GM18526 (cell line): ENCODE data around the gene ALOX15.

ENCODE experiments used
- POLR2A ChIP-seq: IDR thresholded peaks from 3 replicates; pipeline ENCODE4 v1.6.1; 2011; ENCODE audit not compliant: insufficient read length; ENCODE audit errors: extremely low read depth

The ALOX15 gene

GRCh38 chr17:4658478-4659305 is 17.2 kb upstream of the ALOX15 start:
- no peak for TF ChIP-seq POLR2A

GRCh38 chr17:4657678-4658077 is 16.2 kb upstream of the ALOX15 start:
- TF ChIP-seq POLR2A: no peak

- no peak for TF ChIP-seq POLR2A
These were observed 11.5 kb upstream of the ALOX15 start for GRCh38 chr17:4652997-4653396.

- TF ChIP-seq POLR2A: no peak
These were observed 7.3 kb upstream of the ALOX15 start for GRCh38 chr17:4648741-4649140.

GRCh38 chr17:4645642-4646041 is 4.2 kb upstream of the ALOX15 start:
- no peak for TF ChIP-seq POLR2A

GRCh38 chr17:4643676-4644075 is 2.2 kb upstream of the ALOX15 start:
- no peak for TF ChIP-seq POLR2A

GRCh38 chr17:4642286-4642685 is 808 bp upstream of the ALOX15 start:
- no peak for TF ChIP-seq POLR2A

GRCh38 chr17:4636474-4637100 is 4.9 kb downstream of the ALOX15 start:
- no peak for TF ChIP-seq POLR2A

- TF ChIP-seq POLR2A: no peak
These were observed 5.6 kb downstream of the ALOX15 start for GRCh38 chr17:4635823-4636375.

GRCh38 chr17:4634976-4635375 is 6.5 kb downstream of the ALOX15 start:
- TF ChIP-seq POLR2A: no peak

- no peak for TF ChIP-seq POLR2A
These were observed 7.8 kb downstream of the ALOX15 start for GRCh38 chr17:4633643-4634042.

GRCh38 chr17:4632581-4632920 is 8.9 kb downstream of the ALOX15 start:
- TF ChIP-seq POLR2A: no peak

GRCh38 chr17:4631836-4632580 is 9.5 kb downstream of the ALOX15 start:
- no peak for TF ChIP-seq POLR2A

GRCh38 chr17:4631431-4631830 is 10.0 kb downstream of the ALOX15 start:
- no peak for TF ChIP-seq POLR2A

- no peak for TF ChIP-seq POLR2A
These were observed 14.7 kb downstream of the ALOX15 start for GRCh38 chr17:4626734-4627256.

- TF ChIP-seq POLR2A: no peak
These were observed 16.3 kb downstream of the ALOX15 start for GRCh38 chr17:4625181-4625617.

- no peak for TF ChIP-seq POLR2A
These were observed 18.2 kb downstream of the ALOX15 start for GRCh38 chr17:4623249-4623648.
